PFSK-1 (cell line): ENCODE measurements around the gene CLEC3B.

Experiments
- FOXP2 ChIP-seq: optimal IDR thresholded peaks from 2 replicates; pipeline ENCODE3; 2011; ENCODE audit warnings: borderline replicate concordance, control low read depth, inconsistent platforms; ENCODE audit not compliant: insufficient read depth; ENCODE audit errors: extremely low read length, extremely low read depth
- POLR2AphosphoS5 ChIP-seq: IDR thresholded peaks from 2 replicates; pipeline ENCODE4 v1.6.1; 2012; ENCODE audit warnings: low read depth, mild to moderate bottlenecking, control low read depth, low read length, moderate library complexity
- SIN3A ChIP-seq: IDR thresholded peaks from 2 replicates; pipeline ENCODE4 v1.6.1; 2012; ENCODE audit warnings: mild to moderate bottlenecking, low read length, moderate library complexity, borderline replicate concordance; ENCODE audit not compliant: insufficient read depth
- TAF1 ChIP-seq: IDR thresholded peaks from 2 replicates; pipeline ENCODE4 v1.6.1; 2012; ENCODE audit warnings: low read length, control low read depth, borderline replicate concordance; ENCODE audit not compliant: insufficient read depth
- TF ChIP-seq, protein P1 (sequence below), 2 experiments: IDR thresholded peaks; 2 replicates each; pipeline versions ENCODE4 v1.6.1 to v1.8.0; 2011 to 2012; ENCODE audit warnings: low read depth in 2 of 2, low read length in 2 of 2, control low read depth in 1 of 2, inconsistent platforms in 1 of 2, mild to moderate bottlenecking in 1 of 2, moderate library complexity in 1 of 2; ENCODE audit not compliant: insufficient read depth in 1 of 2

The CLEC3B gene

DNA sequence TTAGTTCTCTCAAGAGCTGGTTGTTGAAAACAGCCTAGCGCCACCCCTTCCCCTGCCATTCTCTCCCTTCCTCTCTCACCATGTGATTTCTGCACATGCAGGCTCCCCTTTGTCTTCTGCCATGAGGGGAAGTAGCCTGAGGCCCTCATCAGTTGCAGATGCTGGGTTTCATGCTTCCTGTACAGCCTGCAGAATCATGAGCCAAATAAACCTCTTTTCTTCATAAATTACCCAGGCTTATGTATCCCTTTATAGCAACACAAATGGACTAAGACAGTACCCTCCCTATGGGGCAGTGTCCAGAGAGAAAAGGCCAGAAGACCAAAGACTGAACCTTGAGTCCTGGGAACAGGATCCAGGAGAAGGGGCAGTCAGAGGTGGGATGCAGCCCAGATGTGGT lies 54.7 kb downstream of the CLEC3B start:
- TF ChIP-seq TAF1 (no peak), FOXP2 (no peak)

DNA sequence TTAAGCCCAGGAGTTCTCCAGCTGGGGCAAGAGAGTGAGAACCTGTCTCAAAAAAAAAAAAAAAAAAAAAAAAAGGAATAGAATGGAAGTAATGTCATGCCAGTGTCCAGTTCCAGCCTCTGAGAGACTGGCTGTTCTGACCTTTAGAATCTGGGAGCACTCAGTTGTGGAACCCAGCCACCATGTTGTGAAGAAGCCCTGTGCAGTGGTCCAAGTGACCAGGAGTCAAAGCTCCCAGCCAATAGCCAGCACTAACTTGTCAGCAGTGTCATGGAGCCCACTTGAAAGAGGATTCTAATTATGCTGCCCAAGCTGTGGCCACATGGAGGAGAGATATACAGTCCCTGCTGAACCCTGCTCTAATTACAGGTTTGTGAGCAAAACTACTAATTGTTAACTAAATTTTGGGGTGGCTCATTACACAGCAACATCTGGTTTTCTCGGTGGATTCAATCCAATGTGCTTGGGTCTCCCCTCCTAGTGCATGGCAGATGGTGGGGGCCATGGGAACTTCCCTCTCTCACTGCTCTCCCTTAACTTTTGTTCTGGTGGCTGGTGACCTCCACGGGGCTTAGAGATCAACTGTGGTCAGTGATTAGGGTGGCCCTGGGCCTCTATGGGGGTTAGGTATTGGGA lies 55.5 kb downstream of the CLEC3B start:
- TF ChIP-seq POLR2AphosphoS5 (no peak), TAF1 (no peak), SIN3A (no peak)
- TF ChIP-seq, protein P1, sequence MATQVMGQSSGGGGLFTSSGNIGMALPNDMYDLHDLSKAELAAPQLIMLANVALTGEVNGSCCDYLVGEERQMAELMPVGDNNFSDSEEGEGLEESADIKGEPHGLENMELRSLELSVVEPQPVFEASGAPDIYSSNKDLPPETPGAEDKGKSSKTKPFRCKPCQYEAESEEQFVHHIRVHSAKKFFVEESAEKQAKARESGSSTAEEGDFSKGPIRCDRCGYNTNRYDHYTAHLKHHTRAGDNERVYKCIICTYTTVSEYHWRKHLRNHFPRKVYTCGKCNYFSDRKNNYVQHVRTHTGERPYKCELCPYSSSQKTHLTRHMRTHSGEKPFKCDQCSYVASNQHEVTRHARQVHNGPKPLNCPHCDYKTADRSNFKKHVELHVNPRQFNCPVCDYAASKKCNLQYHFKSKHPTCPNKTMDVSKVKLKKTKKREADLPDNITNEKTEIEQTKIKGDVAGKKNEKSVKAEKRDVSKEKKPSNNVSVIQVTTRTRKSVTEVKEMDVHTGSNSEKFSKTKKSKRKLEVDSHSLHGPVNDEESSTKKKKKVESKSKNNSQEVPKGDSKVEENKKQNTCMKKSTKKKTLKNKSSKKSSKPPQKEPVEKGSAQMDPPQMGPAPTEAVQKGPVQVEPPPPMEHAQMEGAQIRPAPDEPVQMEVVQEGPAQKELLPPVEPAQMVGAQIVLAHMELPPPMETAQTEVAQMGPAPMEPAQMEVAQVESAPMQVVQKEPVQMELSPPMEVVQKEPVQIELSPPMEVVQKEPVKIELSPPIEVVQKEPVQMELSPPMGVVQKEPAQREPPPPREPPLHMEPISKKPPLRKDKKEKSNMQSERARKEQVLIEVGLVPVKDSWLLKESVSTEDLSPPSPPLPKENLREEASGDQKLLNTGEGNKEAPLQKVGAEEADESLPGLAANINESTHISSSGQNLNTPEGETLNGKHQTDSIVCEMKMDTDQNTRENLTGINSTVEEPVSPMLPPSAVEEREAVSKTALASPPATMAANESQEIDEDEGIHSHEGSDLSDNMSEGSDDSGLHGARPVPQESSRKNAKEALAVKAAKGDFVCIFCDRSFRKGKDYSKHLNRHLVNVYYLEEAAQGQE (IDR thresholded peaks at IDR 0.05; ENCODE audit: insufficient read depth in 1 of 2, low read depth in 2 of 2, low read length in 2 of 2) = no peak

DNA sequence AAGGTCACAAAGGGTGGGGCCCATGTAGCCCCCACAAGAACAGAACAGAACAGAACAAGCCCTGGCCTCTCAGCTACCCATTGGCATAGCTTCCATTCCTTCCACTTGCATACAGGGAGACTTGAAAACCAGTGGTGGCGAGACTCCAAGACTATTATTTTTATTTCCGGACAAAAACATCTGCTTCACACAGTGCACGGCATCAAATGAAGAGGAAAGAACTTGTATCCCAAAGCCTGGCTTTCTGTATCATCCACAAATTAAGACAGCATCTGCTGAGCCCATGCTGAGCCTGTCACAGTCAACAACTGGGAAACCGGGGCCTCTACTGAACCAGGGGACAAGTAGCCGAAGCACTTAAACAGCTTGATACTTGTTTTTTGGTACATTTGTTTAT lies 56.0 kb downstream of the CLEC3B start:
- TF ChIP-seq, protein P1 (IDR thresholded peaks at IDR 0.05; ENCODE audit: insufficient read depth in 1 of 2, low read depth in 2 of 2, low read length in 2 of 2) = no peak
- TF ChIP-seq SIN3A (no peak), POLR2AphosphoS5 (no peak), FOXP2 (no peak), TAF1 (no peak)

DNA sequence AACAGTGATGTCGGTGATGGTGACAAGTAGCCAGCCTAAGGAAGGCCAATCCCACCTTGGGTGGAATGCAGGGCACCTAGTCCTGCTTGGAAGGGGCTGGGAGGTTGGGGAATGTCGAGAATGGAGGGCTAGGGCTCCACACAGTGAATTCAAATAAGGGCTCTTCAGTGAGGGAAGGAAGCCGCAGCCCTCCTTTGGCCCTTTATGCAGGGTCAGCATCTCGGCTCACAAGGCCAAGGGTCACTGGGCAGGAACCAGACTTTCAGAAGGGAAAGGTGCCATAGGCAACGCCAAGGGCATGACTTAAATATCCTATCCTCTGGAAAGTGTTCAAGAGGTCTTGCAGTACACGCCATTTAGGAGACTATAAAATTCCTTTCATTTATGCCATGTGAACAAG lies 56.9 kb downstream of the CLEC3B start:
- TF ChIP-seq FOXP2 (no peak), SIN3A (no peak), TAF1 (no peak), POLR2AphosphoS5 (no peak)
- TF ChIP-seq, protein P1 (IDR thresholded peaks at IDR 0.05; ENCODE audit: insufficient read depth in 1 of 2, low read depth in 2 of 2, low read length in 2 of 2) = no peak

DNA sequence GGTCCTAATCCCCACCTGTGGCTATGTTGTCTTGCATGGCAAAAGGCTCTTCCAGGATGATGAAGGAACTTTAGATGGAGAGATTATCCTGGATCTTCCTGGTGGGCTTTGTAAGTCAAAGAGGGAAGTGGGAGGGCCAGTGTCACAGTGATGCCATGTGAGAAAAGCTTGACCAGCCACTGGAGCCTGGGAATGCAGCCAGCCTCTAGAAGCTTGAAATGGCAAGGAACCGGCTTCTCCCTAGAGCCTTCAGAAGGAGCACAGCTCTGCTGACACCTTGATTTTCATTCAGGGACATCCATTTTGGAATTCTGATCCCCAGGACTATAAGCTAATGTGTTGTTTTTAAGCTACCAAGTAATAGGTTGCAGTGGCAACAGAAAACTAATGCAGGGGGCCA lies 58.3 kb downstream of the CLEC3B start:
- TF ChIP-seq, protein P1 (IDR thresholded peaks at IDR 0.05; ENCODE audit: insufficient read depth in 1 of 2, low read depth in 2 of 2, low read length in 2 of 2) = no peak
- TF ChIP-seq FOXP2 (no peak), SIN3A (no peak), POLR2AphosphoS5 (no peak), TAF1 (no peak)
